ENCODE measurements around the gene RPN2.

- no peak for TF ChIP-seq FOXP2 (optimal IDR thresholded peaks at IDR 0.05; ENCODE audit: control extremely low read depth, extremely low read length, insufficient read depth)
- TF ChIP-seq EZH2 (IDR thresholded peaks at IDR 0.05), result no peak
These were observed 10.4 kb downstream of the RPN2 start for GRCh38 chr20:37189416-37190016.

Data from SK-N-MC (cell line).